Smooth muscle cell (in vitro differentiated cells): ENCODE measurements around the gene RRP9. TPM values are rescaled to one million over a fixed set of nuclear protein-coding genes. Genes with fewer than 3 reads are reported as not detected.

ENCODE experiments used
- DNase-seq: peaks from one replicate; lab custom pipeline; 2025; ENCODE audit not compliant: unreplicated experiment; lab: John Stamatoyannopoulos, UW
- H2AFZ ChIP-seq: fragments of 200-600 bp; sonication (generic); 2 replicates; pipeline ENCODE4 v1.6.0; 2016; ENCODE audit warnings: antibody characterized with exemption, low read depth, mild to moderate bottlenecking
- H3F3A ChIP-seq: fragments of 200-600 bp; sonication (generic); 2 replicates; pipeline ENCODE4 v1.6.0; 2017; ENCODE audit warnings: antibody characterized with exemption, low read depth
- H3K27ac ChIP-seq: fragments of 200-600 bp; sonication (generic); 2 replicates; pipeline ENCODE4 v1.5.1; 2016; ENCODE audit warnings: low read depth, mild to moderate bottlenecking
- H3K27me3 ChIP-seq: fragments of 200-600 bp; sonication (generic); 2 replicates; pipeline ENCODE4 v1.6.1; 2016; ENCODE audit warnings: low read depth, mild to moderate bottlenecking
- H3K36me3 ChIP-seq: fragments of 200-600 bp; sonication (generic); 2 replicates; pipeline ENCODE4 v1.5.1; 2016; ENCODE audit warnings: low read depth
- H3K4me1 ChIP-seq: fragments of 200-600 bp; sonication (generic); 2 replicates; pipeline ENCODE4 v1.5.1; 2016; ENCODE audit warnings: low read depth
- H3K4me2 ChIP-seq: fragments of 200-600 bp; sonication (generic); 2 replicates; pipeline ENCODE4 v1.6.0; 2016; ENCODE audit warnings: mild to moderate bottlenecking
- H3K4me3 ChIP-seq: fragments of 200-600 bp; sonication (generic); 2 replicates; pipeline ENCODE4 v1.5.1; 2016; ENCODE audit warnings: mild to moderate bottlenecking
- H3K79me2 ChIP-seq: fragments of 200-600 bp; sonication (generic); 2 replicates; pipeline ENCODE4 v1.6.0; 2016; ENCODE audit warnings: low read depth, mild to moderate bottlenecking
- H3K9ac ChIP-seq: fragments of 200-600 bp; sonication (generic); 2 replicates; pipeline ENCODE4 v1.6.0; 2016; ENCODE audit warnings: low read depth
- H3K9me3 ChIP-seq: fragments of 200-600 bp; sonication (generic); replicated peaks from 2 replicates; pipeline ENCODE4 v1.5.1; 2016; ENCODE audit warnings: low read depth
- H4K20me1 ChIP-seq: fragments of 200-600 bp; sonication (generic); 2 replicates; pipeline ENCODE4 v1.6.0; 2016; ENCODE audit warnings: low read depth
- CTCF ChIP-seq: fragments of 200-600 bp; sonication (generic); IDR thresholded peaks from 2 replicates; pipeline ENCODE4 v1.5.1; 2017; ENCODE audit warnings: borderline replicate concordance, mild to moderate bottlenecking, antibody characterized with exemption; ENCODE audit not compliant: insufficient read depth, poor library complexity, severe bottlenecking
- WGBS: methylation state at CpG from one replicate; pipeline ENCODE4 v1.1.7; 2016; ENCODE audit warnings: low lambda C conversion rate; 5-methylcytosine and 5-hydroxymethylcytosine counted together
- polyA plus RNA-seq: library from polyadenylated mRNA; unstranded; fragments of >200 nt; fragmentation: Nextera tagmentation; extraction: Ambion mirVana; gene quantifications from 2 replicates; pipeline ENCODE4 v1.2.1, GENCODE V29; 2016
- total RNA-seq: library from RNA; depleted of rRNA; stranded (reverse); fragments of >200 nt; gene quantifications from 2 replicates; pipeline ENCODE4 v1.2.3, GENCODE V29; 2014

The RRP9 gene
- total and polyA plus RNA-seq, 2 experiments from 2014 or later: 13.1 to 23.9 TPM

- H3K79me2 ChIP-seq: no peaks in the 10 kb centered on the region
- H3K4me1 ChIP-seq: peaks cover 5% of the 10 kb centered on the region
- H3K27me3 ChIP-seq: peaks cover 16% of the 10 kb centered on the region
- no peaks in the 10 kb centered on the region for H3F3A ChIP-seq
- H3K4me3 ChIP-seq: peak within 1 kb of the TSS; percentile 46
- no peak for DNase-seq
- no peak for TF ChIP-seq CTCF
- 22% methylated on average over 33 of the region's 33 CpGs for WGBS
- H3K4me2 ChIP-seq: peak within 1 kb of the TSS; percentile 94
- H3K27ac ChIP-seq: no peak within 1 kb of the TSS
- no peak within 1 kb of the TSS for H3K9ac ChIP-seq
- H3K36me3 ChIP-seq: no peaks in the 10 kb centered on the region
- H2AFZ ChIP-seq: no peak within 1 kb of the TSS
- H4K20me1 ChIP-seq: peaks cover 9% of the 10 kb centered on the region
- H3K9me3 ChIP-seq: no peaks in the 10 kb centered on the region
Measured at GRCh38 chr3:51955175-51955892, 13.6 kb upstream of the RRP9 start, which contains the start of gene GPR62. Gene GPR62 (plus strand): TSS chr3:51955381. CDS start chr3:51955653, 272 bp downstream.

GRCh38 chr3:51954713-51955112 lies 13.0 kb upstream of the RRP9 start:
- H4K20me1 ChIP-seq: peaks cover 9% of the 10 kb centered on the region
- H3F3A ChIP-seq: no peaks in the 10 kb centered on the region
- H3K9ac ChIP-seq: no peak overlapping the region
- peaks cover 16% of the 10 kb centered on the region for H3K27me3 ChIP-seq
- no peak overlapping the region for H3K27ac ChIP-seq
- WGBS: 83% methylated on average over 1 of the region's 1 CpG
- H3K9me3 ChIP-seq: no peaks in the 10 kb centered on the region
- peaks cover 5% of the 10 kb centered on the region for H3K4me1 ChIP-seq
- H3K79me2 ChIP-seq: no peaks in the 10 kb centered on the region
- no peaks in the 10 kb centered on the region for H3K36me3 ChIP-seq
- H3K4me3 ChIP-seq: no peak overlapping the region
- H2AFZ ChIP-seq: no peak overlapping the region
- no peak overlapping the region for H3K4me2 ChIP-seq
- no peak for DNase-seq
- TF ChIP-seq CTCF: no peak

- no peak overlapping the region for H3K9ac ChIP-seq
- no peaks in the 10 kb centered on the region for H3F3A ChIP-seq
- DNase-seq: no peak
- no peaks in the 10 kb centered on the region for H3K9me3 ChIP-seq
- no peak for TF ChIP-seq CTCF
- H4K20me1 ChIP-seq: peaks cover 9% of the 10 kb centered on the region
- H3K79me2 ChIP-seq: no peaks in the 10 kb centered on the region
- H3K4me1 ChIP-seq: peaks cover 5% of the 10 kb centered on the region
- 85% methylated on average over 6 of the region's 6 CpGs for WGBS
- H2AFZ ChIP-seq: no peak overlapping the region
- no peak overlapping the region for H3K4me3 ChIP-seq
- H3K36me3 ChIP-seq: no peaks in the 10 kb centered on the region
- no peak overlapping the region for H3K4me2 ChIP-seq
- peaks cover 16% of the 10 kb centered on the region for H3K27me3 ChIP-seq
- no peak overlapping the region for H3K27ac ChIP-seq
Measured at GRCh38 chr3:51954105-51954504, 12.4 kb upstream of the RRP9 start.

- no peak for DNase-seq
- no peak overlapping the region for H2AFZ ChIP-seq
- no peaks in the 10 kb centered on the region for H3K79me2 ChIP-seq
- peaks cover 16% of the 10 kb centered on the region for H3K27me3 ChIP-seq
- H3K9me3 ChIP-seq: no peaks in the 10 kb centered on the region
- 75% methylated on average over 3 of the region's 3 CpGs for WGBS
- H3K36me3 ChIP-seq: no peaks in the 10 kb centered on the region
- peaks cover 5% of the 10 kb centered on the region for H3K4me1 ChIP-seq
- no peak for TF ChIP-seq CTCF
- no peak overlapping the region for H3K27ac ChIP-seq
- no peak overlapping the region for H3K4me3 ChIP-seq
- no peak overlapping the region for H3K4me2 ChIP-seq
- peaks cover 9% of the 10 kb centered on the region for H4K20me1 ChIP-seq
- no peak overlapping the region for H3K9ac ChIP-seq
- no peaks in the 10 kb centered on the region for H3F3A ChIP-seq
Measured at GRCh38 chr3:51953445-51953844, 11.7 kb upstream of the RRP9 start.
